HFF-Myc (cell line): Measurements from ENCODE around the gene CIAO2B.
A peak's percentile ranks its signal among the peaks of the same experiment; 100 is the strongest.

ENCODE experiments used
- DNase-seq: peaks from one replicate; pipeline ENCODE4 v3.0.0-alpha.2; 2011; ENCODE audit warnings: low read depth; ENCODE audit errors: extremely low read depth
- H3K4me3 ChIP-seq: replicated peaks from 2 replicates; pipeline ENCODE4 v1.5.1; 2011; ENCODE audit warnings: low read depth, mild to moderate bottlenecking, control low read depth, low read length
- TF ChIP-seq, protein P1 (sequence below): IDR thresholded peaks from 2 replicates; pipeline ENCODE4 v1.5.1; 2012; ENCODE audit warnings: mild to moderate bottlenecking, low read depth, low read length, control low read depth; ENCODE audit errors: missing control alignments

CIAO2B gene

DNA sequence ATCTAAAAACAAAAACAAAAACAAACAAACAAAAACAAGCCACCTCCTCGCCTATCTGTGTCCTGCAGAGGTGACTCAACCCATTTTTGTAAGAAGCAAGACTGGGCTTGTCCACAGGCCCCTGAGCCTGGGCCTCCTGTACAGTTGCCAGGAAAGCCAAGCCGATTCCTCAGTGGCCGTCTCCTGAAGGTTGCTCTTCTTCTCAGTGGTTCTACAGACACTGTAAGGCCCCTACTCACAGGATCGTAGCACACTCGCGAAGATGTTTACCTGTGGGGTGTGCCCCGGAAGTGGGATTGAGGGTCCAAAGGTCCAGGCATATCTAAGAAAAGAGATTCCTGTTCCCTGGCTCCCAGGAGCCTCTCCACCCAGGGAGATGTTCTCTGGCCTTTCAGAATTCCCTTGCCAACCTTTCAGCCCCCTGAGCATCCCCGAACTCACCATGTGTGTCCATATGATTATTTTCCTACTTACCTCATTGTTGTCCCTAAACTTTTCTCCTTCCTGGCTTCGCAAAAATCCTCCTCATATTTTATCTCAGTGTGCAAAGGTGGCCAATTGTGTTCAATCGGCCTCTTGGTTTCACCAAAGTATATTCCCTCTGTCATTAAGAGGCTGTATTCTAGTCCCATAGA lies 19.4 kb upstream of the CIAO2B start:
- TF ChIP-seq, protein P1, sequence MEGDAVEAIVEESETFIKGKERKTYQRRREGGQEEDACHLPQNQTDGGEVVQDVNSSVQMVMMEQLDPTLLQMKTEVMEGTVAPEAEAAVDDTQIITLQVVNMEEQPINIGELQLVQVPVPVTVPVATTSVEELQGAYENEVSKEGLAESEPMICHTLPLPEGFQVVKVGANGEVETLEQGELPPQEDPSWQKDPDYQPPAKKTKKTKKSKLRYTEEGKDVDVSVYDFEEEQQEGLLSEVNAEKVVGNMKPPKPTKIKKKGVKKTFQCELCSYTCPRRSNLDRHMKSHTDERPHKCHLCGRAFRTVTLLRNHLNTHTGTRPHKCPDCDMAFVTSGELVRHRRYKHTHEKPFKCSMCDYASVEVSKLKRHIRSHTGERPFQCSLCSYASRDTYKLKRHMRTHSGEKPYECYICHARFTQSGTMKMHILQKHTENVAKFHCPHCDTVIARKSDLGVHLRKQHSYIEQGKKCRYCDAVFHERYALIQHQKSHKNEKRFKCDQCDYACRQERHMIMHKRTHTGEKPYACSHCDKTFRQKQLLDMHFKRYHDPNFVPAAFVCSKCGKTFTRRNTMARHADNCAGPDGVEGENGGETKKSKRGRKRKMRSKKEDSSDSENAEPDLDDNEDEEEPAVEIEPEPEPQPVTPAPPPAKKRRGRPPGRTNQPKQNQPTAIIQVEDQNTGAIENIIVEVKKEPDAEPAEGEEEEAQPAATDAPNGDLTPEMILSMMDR = no peak
- H3K4me3 ChIP-seq = no peak overlapping the region
- DNase-seq = no peak

DNA sequence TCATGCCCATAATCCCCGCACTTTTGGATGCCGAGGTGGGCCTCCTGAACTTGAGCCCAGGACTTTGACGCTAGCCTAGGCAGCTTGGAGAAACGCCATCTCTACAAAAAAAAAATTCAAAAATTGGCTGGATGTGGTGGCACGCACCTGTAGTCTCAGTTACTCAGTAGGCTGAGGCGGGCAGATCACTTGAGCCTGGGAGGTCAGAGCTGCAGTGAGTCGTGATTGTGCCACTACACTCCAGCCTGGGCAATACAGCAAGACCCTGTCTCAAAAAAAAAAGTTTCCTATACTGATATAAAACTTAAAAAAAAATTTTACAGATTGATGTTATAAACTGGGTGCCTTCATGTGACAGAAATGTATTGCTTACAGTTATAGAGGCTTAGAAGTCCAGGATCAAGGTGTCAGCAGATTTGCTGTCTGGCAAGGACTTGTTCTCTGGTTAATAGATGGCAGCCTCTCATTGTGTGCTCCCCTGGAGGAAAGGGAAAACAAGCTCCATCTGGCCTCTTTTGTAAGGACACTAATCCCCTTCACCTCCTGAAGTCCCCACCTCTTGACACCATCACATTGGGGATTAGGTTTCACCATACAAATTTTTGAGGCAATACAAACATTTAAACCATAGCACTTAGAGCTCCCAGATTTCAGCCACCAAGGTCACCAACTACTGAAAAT lies 18.4 kb upstream of the CIAO2B start:
- no peak for DNase-seq
- TF ChIP-seq, protein P1 = no peak
- no peak overlapping the region for H3K4me3 ChIP-seq

GRCh38 chr16:66950971-66951790 lies 17.0 kb upstream of the CIAO2B start:
- TF ChIP-seq, protein P1 = no peak
- H3K4me3 ChIP-seq = no peak overlapping the region
- no peak for DNase-seq

DNA sequence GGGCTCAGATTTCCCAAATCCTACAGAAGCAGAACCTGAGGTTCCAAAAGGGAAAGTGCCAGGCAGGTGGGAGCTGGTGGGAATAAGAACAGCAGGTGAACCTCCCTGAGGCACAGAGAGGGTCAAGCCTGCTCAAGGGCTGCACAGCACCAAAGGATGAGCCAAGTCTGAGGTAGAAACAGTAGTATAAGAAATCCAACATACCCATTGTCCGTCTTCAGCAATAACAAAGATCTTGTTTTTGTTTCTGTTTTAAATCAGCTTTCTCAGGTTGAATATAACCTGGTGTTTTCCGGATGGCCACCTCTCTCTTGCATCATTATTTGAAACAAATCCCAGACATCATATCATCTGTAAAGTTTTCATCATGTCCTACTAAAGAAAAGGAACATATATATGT lies 16.2 kb upstream of the CIAO2B start:
- TF ChIP-seq, protein P1 = no peak
- no peak overlapping the region for H3K4me3 ChIP-seq
- DNase-seq = no peak

- TF ChIP-seq, protein P1 = no peak
- DNase-seq = no peak
- H3K4me3 ChIP-seq = no peak overlapping the region
Measured at GRCh38 chr16:66949472-66949871, 15.3 kb upstream of the CIAO2B start.

- TF ChIP-seq, protein P1 = no peak
- peak overlapping the region; percentile 43 for H3K4me3 ChIP-seq
- no peak for DNase-seq
Measured at GRCh38 chr16:66948837-66949225, 14.6 kb upstream of the CIAO2B start.
